ENCODE results near the gene P2RY14.

P2RY14 gene

DNA sequence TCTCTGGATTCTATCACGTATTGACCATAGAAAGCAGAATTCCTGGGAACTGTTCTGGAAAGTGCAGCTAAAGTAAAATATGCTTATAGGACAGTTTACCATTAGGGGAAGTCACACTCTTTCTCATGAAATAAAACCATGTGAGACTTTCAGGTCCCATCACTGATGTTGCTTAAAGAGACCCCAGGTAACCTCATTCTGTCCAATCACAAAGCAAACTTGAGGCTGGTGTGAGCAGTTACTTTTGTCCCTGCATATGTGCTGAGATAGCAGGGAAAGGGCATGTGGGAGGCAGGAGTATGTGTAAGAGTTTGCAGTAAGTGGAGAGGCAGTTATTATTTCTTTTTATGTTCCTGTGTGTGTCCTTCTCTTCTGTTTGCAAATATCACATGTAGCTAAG is 22.2 kb upstream of the P2RY14 start:
- DNase-seq (ENCODE audit: low spot score): no peak

DNA sequence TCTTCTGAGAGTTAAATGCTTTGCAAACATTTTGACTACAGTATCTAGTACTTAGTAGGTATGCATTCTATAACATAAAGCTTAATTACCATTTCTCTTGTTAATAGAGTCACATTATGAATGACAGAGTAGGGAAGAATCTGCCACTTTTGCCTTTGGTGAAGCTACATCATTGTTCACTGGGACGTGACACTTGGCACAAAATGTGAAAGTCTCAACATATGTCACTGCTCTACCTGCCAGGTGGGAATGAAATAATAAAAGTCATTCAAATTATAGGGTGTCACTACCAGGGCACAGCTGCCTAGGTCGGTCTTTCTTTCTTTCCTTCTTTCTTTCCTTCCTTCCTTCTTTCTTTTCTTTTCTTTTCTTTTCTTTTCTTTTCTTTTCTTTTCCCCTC is 20.7 kb upstream of the P2RY14 start:
- DNase-seq (ENCODE audit: low spot score): no peak

DNA sequence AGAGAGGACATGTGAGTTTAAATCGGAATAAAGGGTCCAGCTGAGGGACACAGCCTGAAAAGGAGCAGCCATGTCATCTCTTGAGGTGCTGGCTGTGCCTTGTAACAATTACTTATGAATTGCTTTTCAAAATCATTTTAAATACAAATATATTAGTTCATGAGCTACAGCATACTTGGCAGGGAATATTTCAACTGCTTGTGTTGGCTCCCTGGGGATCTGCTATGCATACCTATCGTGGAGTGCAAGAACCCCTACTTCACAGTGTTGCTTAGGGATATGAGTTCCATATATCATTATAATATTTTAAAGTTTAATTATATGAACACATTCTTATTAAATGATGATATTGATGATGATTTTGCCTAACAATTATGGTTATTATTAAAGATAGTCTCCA is 19.1 kb upstream of the P2RY14 start:
- DNase-seq (ENCODE audit: low spot score): no peak

DNA sequence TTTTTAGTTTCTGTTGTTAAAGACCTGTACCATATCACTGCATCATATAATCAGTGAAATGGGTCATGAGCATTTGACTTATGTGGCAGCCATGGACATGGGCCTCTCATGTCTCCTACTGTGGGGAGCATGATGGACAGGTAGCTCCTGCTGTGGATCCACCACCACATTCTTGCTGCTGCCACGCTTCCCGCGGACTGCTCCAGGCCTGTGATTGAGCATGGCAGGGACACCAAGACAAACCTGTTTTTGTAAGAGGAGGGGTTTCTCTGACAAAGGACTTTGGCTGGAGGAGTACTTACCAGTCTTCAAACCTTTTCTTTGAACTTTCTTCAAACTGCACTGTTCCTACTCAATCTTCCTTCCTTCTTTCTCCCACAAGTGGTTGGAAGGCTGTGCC is 17.9 kb upstream of the P2RY14 start:
- no peak for DNase-seq (ENCODE audit: low spot score)

DNA sequence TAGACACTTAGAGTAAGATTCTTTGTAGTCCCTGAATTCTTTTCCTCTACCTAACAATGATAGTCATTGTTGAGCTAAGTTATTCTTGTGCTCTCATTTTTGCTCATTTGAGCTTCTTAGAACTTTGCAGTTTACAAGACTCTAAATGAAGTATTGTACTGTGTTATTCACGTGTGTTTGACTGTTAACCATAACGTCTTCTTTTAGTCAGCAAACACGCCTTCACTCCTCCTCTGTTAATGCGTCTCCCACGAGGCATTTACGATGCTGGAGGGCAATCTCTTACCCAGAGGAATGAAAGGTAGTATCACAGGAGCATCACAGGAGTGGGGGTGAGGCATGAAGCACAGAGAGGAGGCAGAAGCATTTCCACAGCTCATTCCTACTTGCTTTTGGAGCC is 14.8 kb upstream of the P2RY14 start:
- DNase-seq (ENCODE audit: low spot score): no peak

DNA sequence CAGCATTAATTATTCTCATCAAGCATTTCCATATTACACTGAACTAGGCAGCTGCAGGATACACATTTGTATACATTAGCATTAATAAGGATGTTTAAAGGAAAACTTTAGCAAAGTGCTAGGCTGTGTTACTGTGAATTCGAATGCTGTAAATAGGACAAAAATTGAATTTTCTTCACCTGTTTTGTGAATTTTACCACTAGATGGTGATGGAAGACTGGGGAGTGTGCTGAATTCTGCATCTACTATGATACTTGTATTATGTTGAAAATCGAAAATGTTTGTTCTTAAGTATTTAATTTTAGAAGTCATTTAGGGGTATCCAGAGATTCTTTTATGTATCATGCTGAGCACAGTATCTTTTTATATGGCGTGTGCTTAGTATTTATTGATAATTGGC is 12.3 kb upstream of the P2RY14 start:
- no peak for DNase-seq (ENCODE audit: low spot score)

DNA sequence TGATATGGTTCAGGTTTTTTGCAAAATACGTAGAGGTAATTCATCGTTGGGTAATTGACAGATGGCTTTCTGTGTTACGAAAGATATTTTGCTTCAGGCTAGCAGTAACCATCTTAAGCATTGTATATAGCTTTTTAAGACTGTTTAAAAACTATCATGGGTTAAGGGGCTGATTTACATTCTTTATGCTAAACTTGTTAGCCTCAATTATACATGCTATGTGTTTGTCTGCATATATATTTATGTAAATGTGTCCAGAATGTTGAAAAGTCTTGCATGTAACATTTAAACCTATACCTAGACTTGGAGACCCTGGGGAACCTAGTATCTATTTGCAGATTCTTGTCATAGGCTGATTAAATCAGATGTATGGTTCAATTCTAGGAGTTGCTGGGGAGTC is 11.1 kb upstream of the P2RY14 start:
- DNase-seq (ENCODE audit: low spot score): no peak

DNA sequence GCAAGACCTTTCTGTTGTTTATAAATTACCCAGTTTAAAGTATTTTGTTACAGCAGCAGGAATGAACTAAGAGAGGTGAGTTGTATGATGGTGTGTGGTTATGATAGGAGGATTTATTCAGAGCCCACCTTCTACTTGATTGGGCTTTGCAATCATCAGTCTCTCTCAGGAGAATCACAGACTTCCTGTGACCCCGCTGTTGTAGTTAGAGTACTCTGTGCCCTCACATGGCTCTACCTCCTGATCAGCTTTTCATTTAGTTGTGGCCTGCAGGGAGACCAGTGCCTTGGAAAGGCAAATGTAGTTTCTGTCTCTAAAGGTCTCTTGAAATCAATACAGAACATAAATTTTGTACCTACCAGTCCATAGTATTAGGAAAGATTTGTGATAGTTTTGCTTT is 7.6 kb upstream of the P2RY14 start:
- DNase-seq (ENCODE audit: low spot score): no peak

DNA sequence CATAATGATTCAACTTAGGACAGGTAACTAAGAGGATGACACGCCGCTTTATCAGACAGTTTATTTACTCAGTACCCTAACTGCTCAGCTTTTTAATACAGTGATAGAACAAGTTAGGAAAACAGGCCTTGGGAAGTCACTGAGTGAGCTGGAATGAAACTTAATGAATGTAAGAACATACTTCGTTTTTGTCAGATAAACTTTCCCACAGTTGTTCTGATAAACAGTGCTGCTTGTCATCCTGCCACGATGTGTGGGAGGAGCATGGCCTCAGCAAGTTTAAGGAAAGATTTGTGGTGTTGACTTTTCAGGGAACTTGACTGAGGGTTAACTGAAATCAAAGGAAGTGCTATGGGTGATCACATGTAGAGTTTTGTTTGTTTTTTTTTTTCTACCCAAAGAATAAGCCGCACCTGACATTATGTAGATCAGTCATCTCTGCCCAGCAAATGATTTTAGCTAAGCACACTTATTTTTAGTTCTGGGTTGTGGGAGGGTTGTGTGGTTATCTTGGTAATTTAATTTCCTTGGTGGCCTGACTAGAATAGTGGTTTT is 5.6 kb upstream of the P2RY14 start:
- DNase-seq (ENCODE audit: low spot score): no peak

DNA sequence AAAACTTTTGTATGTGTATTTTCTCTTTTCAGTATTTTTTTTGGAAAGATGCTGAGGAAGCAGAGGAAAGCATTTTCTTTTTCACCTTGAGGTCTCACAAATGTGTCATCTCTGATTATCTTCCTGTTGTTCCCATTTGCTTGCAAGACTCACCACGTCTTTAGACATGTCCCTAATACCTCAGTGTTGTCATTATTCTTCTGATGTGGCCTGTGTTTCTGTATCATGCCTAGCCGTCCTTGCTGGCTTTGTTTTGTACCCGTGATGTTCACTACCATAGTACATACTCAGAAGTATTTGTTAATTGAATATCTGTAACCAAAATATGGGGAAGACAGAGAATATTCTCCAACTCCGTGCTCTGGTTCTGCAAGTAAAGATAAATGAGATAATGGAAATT is 5.0 kb upstream of the P2RY14 start:
- no peak for DNase-seq (ENCODE audit: low spot score)

DNA sequence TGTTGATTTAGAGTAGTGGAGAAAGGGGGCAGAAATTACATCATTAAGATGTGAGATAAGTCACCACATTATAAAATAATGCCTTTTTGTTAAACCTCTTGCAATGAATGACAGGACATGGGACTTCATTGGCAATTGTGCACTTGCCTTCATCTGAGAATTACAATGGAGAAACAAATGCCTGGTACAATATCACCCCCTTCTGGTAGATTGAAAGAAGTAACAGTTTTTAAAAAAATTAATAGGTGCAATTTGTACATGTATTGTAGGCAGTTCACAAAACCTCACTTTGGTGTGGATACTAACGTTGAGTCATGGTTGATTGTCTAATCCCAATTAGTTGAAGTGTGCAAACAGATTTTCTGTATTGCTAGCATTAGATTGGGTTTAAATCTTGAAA is 4.6 kb upstream of the P2RY14 start:
- DNase-seq (ENCODE audit: low spot score): peak; percentile 53

DNA sequence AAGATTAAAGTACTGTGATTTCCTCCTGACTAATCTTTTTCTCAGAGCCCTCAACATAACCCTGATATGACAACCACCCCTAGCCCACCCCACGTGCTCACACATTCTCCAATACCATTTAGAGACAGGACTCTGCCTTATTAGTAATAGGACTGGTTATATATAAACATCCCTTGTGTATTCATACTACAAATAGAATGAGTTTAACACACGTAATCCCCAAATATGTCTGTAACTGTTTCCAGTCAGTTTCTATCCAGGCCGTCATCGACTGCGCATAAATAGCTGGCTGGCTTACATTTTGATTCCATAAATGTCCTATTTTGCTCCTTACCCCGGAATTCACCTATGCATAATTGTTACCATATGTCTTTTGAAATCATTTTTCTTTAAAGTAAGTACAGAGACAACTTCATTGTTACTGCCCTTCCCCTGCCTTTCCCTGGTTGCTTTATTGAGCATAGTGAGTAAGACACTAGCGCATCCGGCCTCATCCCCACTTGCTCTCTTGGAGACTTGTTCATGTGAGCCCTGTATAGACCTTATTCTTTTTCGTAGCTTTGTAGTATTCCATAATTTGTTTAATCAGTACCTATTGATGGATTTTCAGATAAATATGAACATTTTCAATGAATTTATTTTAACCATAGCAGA is 3.5 kb upstream of the P2RY14 start:
- DNase-seq (ENCODE audit: low spot score): no peak

DNA sequence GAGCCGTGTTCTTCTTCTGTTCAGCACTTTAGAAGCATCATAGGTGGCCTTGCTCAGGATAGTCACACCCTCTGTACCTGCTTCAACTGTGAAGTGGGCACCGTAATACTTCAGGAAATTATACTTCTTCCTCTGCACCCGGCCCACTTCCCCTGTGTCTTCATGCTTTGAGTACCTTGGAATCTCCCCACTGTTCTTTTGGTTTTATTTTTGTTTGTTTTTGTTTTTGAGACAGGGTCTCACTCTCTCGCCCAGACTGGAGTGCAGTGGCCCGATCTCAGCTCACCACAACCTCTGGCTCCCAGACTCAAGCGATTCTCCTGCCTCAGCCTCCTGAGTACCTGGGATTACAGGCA is 1.7 kb downstream of the P2RY14 start:
- no peak for DNase-seq (ENCODE audit: low spot score)

DNA sequence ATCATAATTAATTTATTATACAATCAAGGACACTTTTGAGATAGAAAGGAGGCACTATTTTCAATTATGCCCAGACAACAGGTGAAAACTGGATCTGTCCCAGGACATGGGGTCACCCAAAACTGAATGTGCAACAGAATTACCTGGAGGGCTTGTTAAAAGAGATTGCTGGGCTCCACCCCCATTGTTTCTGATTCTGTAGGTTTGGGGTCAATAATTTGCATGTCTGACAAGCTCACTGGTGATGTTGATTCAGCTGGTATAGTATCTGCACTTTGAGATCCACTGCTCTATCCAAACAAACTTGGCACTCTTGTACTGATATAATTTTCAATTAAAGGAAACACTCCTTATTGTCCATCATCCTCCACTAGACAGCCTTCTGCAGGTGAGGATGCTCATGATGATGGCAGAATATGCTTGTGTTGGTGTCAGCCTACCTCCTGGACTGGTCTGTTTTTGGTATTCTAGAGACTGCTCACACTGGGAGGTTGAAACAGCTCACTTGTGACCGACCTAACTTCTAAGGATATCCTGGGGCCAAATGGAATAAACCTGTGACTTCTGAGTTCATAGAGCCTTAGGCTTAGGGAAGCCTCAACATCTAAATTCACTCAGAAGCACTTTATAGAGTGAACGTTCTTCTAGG is 2.2 kb downstream of the P2RY14 start:
- DNase-seq (ENCODE audit: low spot score): no peak

DNA sequence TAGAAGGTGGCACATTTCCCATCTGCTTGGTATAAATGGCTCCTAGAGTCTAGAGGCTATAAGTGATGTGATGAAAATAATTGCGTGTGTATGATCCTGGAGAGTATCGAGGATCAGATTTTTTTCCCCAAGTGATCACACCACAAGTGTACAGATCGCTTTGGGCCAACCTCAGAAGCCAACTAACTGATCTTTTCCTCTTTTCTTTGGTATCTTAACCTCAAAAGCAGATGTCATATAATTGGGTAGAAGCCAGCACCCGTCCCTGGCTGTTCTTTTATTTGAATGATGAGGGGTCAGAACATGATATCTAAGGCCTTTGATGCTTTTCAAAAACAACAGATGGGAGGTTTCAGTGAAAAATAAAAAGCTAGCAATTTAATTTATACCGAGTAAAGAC is 3.3 kb downstream of the P2RY14 start:
- no peak for DNase-seq (ENCODE audit: low spot score)

DNA sequence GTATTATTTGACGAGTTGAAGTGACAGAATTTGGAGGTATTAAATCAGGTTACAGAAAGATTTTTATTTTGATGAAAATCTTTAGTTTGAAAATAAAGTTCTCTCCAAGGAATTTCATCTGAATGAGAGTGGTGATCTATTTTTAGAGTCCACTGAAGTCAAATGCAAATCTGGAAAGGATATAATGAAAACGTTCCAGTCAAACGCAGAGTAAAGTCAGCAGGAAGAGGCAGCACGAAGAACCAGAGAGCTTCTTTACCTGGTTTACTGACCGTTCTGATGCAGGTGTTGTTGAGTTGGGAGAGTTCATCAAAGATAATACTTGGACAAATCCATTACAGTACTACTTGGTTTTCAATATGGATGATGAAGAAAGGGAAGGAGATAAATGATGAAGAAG is 8.7 kb downstream of the P2RY14 start:
- DNase-seq (ENCODE audit: low spot score): no peak

DNA sequence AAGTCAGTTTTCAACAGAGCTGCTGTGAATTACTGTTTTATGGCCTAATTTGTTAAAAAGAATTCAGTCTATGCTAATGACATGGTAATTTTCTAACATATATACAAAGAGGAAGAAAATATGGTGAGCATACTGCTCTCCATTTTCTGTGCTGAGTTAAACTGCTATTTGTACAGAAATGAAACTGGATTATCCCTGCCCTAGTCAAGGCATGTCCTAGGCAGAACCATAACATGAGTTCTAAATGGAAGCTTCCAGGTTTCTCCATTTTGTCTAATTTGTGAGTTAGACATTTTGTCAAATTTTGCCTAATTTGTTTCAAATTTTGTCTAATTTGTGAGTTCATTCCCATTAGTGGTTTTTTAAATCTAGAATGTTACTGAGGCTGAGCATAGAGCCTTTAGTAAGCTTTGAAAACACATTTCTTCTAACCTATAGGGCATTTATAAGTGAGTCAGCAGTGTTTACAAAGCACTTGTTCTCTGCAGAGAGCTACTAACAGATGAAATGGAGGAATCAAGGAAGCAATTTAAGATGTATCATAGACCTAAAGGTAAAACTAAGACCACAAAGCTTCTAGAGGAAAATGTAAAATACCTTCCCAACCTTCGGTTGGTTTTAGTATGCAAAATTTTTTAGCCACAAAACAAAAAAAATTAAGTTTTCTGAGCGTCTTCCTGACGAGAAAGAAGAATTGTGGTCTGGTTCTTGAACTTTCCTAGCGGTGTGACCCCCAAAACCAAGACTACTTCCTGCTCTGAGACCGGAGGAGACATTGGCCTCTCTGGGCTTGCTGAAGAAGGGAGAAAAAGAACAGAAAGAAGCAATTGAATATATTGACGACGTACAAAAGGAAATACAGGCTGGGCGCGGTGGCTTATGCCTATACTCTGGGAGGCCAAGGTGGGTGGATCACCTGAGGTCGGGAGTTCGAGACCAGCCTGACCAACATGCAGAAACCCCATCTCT is 9.8 kb downstream of the P2RY14 start:
- no peak for DNase-seq (ENCODE audit: low spot score)

DNA sequence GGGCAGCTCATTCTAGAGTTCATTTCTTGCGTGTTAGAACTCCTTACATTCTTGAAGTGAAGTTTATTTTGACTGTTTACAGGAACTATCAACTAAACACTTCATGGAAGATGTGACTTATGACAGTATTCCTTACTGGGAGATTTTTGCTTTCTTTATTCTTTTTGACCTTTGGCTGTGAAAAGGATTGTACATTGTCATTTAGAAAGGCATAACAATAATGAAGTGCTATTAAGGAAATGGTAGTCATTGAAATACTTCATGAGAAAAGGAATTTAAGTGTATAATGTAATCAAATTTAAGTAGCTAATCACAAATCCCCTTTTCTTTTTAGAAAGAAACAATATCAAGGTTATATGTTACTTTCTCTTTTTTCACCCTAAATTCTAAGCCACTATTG is 11.3 kb downstream of the P2RY14 start:
- no peak for DNase-seq (ENCODE audit: low spot score)

DNA sequence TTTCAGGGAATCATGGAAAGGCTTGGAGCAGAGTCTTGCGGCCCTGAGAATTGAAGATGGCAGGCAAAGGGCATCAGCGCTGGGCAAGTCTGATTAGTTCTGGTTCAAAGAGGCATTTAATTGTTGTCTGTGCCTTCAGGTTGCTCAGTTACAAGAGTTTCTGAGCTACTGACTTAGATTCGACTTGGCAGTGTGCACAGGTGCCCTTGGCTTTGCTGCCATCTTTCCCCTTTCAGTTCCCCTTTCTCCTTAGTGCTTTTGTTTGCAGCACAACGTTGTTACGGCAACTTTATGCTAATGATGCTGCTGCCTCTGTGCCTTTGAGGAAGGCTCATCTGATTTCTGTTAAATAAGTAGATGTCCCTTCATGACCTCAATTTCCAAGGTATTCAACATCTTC is 12.5 kb downstream of the P2RY14 start:
- no peak for DNase-seq (ENCODE audit: low spot score)

DNA sequence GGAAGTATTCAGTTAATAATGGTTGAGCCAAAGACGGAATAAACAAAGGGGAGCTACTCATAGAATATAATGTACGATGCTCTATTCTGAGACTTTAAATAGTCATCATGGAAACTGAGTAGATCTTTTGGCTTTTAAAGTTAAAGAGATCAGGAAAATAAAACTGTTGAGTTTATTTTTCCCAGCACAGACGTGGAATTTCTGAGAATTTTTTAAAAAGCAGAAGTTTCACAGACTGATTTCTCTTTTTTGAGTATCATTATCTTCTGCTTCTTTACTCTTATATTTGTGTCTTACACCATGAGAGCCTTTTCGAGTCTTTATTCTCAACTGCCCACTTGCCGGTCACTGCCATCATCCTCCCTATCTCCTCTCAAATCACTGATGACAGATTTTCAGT is 13.2 kb downstream of the P2RY14 start:
- no peak for DNase-seq (ENCODE audit: low spot score)

DNA sequence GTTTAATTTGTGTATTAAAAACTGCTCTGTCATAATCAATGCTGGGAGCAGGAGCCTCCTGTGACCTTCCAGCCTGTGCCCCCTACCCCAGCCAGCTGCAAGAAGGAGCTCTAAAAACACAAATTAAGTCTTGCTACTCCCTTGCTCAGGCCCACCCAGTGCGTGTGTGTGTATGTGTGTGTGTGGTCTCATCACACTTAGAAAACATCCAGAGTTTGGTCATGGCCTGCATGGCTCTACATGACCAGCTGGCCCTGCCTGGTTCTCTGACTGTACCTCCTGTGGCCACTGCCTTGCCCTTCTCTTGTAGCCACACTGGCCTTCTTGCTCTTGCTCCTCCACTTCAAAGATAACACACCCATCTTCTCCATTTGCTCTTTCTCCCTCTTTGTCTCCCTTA is 13.7 kb downstream of the P2RY14 start:
- DNase-seq (ENCODE audit: low spot score): no peak

DNA sequence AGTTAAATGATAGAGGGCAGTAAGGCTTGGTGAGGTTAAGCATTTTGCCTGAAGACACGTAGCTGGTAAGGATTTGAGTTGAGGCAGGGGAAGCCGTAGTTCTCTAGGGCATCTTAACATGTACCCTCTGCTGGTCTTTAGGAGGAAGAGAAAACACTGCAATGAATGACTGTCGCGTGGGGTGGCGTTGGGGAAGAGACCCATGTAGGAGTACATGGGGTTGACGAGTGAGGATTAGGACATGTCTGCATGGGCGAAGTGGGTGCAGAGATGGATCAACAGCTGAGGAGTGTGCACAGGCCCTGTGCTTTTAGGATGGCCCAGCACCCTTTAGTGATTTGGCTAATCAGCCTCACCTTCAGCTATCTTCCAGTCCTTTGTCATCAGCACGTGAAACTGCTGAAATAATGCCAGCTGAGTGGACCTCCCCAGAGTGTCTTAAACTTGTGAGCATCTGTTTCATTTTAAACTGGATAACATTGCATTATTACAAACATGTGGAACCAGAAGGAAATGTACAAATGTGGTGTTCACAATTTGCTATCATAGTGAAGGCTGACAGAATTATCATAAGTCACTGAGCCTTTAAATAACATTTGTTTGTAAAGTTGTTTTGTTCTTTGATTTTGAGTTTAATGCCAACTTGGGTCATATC is 15.3 kb downstream of the P2RY14 start:
- DNase-seq (ENCODE audit: low spot score): no peak
